HTERT RPE-1 (cell line): Measurements from ENCODE around the gene ACAP1.

Source experiments
- in situ Hi-C: fragments of 300-500 bp; cut with MboI; formaldehyde crosslinking; loops from 4 replicates; pipeline ENCODE4 v1.14.3; 2020; ENCODE audit warnings: low sequenced_read_pairs

ACAP1 gene

DNA sequence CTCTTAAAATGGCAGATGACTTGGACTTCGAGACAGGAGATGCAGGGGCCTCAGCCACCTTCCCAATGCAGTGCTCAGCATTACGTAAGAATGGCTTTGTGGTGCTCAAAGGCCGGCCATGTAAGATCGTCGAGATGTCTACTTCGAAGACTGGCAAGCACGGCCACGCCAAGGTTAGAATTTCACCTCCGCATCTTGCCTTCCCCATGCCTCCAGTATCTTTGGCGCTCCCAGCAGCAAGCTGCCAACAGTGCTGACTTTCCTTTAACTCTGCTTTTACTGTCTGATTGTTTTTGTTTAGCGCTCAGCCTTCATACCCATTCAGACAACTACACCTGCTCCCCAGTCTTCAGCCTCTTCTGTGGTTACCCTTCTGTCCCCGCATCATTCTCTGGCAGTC, 26.7 kb upstream of the ACAP1 start:
- in situ Hi-C loops = no loop called here

DNA sequence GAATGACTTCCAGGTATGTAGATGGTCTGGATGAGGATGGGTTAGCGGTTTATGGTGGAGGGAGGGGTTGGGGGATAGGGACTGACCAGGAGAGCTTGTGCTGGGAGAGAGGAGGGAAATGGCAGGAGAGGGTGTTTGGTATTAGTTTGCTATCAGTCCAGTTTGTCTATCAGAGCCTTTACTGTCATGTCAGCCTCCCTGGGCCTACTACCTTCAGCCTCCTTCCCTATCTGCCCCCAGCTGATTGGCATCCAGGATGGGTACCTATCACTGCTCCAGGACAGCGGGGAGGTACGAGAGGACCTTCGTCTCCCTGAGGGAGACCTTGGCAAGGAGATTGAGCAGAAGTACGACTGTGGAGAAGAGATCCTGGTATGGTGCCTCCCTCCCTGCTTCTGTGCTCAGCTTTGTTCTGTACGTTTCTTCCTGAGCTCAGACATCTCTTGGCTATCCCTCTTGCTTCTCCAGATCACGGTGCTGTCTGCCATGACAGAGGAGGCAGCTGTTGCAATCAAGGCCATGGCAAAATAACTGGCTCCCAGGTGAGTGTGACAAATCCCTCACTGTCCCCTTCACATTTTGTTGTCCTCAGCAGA, 25.1 kb upstream of the ACAP1 start:
- in situ Hi-C loops = no loop called here

DNA sequence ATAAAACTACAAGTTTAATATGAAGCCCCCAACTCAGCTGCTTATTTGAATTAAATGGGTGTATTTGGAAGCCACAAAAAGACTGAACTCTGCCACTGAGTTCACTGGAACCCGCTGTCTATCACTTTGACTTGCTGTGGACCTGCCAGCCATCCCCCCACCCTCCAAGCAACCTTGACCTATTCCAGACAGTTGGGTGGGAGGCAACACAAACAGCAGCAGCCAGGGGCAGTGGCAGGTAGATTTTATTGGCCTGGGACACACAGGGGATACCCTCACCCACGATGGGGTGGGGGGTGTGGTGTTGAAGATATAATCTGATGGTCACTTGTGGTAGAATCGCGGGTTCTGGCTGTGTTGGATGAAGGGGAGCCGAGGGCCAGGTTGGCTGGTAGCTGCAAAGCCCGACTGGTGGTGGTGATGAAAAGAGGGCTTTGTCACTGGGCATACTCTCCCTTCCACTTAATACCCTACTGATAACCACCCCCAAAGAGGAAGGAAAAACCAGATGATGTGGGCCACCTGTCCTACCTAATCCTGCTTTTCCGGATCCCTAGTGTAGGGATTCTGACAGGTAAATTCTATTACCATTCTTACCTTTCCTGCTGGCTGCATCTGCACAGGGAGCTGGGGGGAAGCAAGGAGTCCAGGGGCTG, 23.8 kb upstream of the ACAP1 start:
- in situ Hi-C loops = no loop called here

DNA sequence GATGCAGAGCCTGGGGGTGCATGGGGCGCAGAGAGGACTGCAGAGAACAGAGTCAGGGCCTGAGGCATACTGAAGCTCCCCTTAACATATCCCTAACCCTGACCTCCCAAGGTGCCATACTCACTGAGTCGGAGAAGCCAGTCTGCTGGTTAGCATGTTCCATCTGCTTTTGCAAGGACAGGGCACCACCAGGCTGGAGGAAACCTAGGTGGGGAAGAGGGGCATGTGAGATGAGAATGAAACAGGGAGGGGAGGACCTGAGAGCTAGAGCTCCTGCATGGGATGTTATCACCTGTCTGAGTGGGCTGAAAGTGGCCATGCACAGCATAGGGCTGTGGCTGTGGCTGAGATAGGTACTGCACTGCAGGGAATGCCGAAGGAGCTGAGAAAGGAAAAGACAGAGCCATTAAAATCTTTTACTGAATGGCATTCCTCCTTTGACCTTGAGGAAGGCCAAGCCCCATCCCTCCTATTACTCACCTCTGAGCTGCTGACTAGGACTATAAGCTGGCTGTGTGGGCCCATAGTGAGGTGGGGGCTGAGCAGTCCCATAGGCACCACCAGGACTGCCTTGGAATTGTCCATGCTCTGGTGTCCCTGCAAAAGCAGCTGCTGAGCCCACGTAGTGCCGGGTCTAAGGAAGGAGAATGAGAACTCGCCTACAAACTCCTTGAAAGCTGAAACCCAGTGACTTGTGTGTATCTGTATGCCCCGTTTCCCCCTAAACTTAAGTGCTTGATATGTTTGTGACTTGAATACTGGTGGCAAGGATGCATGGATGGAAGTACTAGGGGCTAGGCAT, 23.0 kb upstream of the ACAP1 start:
- in situ Hi-C loops = no loop called here

DNA sequence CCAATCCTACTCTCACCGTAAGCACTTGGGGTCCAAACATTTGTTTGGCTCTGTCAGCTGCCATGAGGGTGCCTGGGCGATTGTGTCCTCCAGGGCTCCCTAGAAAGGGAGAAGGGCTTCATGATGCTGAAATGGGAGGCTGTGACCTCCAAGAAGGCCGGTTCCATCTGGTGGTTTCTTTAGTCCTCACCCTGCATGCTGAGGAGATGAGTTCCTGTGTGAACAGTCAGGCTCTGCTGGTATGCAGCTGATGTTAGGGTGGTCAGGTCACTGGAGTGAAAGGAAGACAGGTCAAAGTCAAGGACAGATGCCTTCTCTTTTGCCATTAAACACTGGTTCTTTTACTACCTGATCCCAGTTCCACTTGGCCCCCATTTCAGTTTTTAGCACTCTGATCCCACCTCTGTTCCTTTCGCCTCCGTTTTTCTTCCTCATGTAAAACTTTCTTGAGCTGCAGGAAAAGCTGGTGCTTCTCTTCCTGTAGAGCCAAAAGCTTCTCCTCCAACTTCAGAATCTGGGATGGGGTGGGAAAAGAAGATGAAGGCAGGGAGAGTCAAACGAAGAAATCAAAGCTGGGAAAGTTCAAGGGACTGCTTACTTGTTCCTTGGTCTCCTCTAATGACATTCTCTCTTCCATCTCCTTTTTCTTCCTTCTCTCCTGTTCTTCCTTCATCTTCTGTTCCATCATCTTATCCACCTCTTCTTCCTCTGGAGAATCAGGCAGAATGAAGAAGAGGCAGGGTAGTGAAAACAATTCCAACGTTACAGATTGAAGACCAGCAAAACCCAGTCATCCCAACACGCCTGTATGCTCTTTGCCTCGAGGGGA, 22.2 kb upstream of the ACAP1 start:
- in situ Hi-C loops = no loop called here

DNA sequence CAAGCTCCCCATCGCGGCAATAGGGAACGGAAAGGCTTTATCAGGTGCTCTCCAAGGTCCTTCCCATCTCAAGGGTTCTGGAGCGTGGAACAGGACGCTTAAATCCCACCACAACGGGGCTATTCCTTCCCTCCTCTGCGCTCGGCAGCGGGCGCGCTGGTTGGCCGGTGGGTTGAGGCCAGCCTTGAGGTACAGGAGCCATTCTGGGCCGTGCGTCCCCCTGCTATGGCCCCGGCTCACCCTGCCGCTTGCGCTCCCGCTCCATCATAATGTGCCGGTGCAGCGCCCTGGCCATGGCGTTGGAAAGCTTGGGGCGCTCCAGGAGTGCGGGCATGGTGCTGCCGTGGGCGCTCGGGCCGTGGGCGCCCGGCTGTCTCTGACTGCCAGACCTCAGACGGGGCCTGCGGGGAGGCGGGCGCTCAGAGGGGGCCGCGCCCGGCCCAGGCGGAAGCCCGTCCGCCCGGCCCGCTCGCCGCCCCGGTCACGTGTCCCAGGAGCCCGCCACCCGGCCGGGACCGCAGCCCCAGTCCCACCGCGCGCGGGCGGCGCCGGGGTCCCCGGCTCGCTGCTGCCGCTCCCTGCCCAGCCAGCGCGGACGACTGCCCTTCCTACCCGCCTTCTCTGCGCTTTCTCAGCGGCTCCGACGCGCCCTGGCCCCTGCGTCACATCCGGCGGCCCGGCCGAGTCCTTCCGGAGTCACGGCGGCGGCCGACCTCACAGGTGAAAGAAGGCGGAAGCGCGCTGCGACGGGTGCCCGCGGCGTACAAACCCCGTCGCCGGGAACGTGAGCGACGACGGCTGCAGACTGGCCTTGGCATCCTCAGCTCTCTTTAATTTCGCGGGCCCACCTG, 21.4 kb upstream of the ACAP1 start, which contains the start of gene GPS2:
Gene GPS2 (minus strand): TSS at position 642 of the 851 bp plus-strand sequence. CDS start 308 bp downstream, at position 334.
- in situ Hi-C loops = no loop called here

DNA sequence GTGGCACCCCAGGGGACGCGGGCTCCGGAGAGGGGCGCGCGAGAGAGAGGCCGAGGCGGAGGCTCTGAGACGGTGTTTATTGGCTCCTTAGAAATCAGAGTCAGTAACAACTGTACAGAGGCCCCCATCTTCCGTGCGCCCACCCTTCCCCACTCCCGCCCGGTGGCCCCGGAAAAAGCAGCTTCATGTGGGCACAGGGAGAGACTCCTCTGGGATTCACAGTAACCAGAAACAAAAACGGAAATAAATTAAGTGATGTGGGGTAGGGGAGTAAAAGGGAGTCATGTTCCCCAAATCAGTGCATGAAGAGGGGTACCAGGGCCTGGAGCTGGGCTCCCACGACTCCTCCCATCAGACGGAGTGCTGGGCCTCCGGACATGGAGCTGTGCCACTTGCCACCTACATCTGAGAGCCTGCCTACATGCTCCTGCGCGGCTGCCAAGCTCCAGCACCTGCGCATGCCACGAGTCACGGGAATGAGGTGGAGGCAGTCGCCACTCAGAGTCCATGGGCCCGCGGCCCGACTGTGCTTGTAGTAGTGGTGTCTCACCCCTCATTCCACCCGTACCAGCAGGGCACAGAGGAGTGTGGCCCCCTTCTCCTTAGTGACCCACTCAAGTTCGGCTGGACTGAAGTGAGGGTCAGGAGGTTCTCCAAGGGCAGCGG, 20.6 kb upstream of the ACAP1 start:
- in situ Hi-C loops = no loop called here

DNA sequence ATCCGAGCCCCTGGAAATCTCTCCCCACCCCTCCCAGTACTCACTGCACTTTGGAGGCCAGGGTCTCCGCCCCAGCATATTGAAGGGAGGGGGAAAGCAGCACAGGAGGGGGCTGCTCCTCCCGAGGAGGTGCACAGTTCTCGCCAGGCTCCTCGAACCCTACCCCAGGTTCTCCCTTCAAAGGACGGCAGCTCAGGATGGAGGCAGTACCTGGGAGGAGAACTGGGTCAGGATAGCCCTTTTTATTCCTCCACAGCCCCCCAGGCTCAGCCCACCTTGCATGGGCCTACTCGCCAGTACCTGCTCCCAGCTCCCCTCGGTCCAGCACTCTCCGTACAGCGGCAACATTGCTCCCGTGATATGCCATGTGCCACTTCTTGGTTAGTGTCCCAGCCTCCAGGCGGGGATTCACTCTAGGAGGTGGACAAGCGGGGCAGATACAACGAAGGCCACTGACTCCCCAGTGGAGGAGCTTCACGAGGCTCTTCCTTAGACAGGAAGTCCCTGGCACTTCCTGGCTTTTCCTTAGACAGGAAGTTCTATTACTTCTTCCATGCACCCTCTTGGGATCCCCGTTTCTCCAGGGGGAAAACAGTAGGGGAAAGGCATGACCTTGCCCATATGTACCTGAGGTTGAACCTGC, 19.0 kb upstream of the ACAP1 start:
- in situ Hi-C loops = no loop called here

DNA sequence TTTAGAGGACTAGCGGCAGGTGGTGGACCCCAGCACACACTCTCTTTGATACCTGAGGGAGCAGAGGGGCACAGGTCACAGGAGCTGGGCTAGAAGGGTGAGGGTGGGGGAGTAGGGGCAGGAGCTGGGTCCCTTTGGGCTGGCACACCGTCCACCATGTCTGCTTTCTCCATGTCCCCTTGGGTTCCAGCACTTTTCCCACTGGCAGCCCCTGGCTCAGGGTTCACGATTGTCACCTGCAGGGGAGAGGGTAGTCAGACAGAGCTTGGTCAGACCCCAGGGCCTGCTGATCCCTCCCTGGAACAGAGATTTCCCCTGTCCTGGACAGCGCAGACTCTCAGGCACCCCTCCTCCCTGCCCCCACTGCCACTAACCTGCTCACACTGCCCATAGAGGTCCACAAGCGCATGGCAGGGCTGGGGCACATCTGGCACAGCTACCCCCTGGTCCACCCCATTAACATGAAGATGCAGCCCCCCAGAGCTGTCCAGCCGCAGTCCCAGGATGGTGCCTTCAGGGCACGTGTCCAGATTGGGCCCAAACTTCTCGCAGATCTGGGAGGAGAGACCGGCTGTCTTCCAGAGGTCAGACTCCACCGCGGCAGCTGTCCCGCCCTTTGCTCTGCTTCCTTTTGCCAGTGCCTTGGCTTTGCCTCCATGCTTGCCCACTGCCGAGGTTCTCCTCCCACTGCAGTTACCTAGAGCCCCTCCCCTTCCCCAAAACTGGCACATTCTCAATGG, 18.0 kb upstream of the ACAP1 start:
- in situ Hi-C loops = no loop called here

DNA sequence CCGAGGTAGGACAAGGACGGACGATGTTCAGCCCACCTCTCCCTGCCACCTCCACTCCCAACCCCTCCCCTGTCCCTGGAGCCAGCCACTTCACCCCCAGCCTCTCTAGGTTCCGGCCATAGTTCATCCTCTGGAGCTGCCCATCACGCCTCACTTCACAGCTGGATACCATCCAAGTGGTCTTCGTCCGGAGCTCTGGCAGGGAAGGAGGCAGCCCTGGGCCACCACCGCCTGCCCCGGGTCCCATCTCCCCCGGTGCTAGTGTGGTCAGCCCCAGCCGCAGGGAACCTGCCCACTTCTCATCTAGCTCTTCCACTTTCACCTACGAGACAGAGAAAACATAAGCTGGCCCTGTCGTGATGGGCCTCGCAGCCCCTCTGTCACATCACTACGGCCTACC, 14.9 kb upstream of the ACAP1 start:
- in situ Hi-C loops = no loop called here

DNA sequence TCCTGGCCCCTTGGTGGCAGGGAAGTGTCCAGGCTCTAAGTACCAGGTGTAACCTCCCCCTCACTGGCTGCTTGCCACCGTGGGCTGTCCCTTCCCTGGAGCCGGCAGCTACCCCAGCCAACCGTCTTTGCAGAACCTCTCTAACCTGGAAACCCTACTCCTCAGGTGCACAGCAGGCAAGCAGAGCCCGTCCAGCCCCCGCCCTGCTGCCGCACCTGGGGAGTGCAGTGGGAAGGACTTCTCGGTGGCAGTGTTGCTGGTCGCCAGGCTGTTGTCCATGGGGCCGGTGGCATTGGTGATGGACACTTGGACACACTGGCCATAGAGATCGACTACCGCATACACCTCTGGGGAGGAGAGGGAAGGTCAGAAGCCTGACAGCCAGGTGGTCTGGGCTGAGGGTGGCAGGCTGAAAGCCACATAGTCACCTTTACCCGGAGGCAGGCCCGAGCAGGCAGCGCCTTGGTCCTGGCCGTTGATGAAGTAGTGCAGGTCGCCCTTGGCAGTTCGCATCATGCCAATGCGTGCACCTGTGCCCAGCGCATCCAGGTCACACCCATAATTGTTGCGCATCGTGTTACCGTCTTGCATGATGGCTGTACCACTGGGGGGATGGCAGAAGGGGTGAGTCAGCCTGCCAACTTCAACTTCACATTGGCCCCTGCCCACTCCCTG, 13.7 kb upstream of the ACAP1 start:
- in situ Hi-C loops = no loop called here

DNA sequence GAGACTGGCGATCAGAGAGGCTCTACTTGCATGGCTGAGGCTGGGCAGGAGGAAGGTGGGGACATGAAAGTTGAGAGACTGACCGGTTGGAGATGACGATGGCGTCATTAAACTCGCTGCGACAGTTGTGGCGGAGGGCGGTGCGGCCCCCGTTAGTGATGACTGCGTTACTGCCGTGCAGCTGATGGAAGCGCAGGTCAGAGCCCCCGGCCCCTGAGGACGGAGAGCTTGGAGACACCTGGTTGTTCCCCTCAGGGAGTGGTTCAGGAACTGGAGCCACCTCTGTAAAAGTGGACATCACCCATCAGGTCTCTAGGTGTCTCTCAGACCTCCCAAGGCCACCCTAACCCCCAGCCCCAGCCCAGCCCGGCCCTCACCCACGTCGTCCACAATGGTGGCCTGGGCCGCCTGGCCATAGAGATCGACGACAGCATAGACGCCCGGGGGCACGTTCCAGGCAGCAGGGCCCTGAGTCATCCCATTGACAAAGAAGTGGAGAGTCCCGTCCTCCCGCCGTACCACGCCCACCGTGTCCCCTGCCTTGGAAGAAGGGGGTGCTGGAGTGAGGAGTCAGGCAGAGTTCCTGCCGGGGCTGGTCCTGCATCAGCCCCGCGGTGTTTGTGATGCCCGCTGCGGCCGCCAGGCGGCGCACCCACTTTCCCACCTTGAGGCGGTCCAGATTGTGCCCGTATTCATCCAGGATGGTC, 12.4 kb upstream of the ACAP1 start:
- in situ Hi-C loops = no loop called here

DNA sequence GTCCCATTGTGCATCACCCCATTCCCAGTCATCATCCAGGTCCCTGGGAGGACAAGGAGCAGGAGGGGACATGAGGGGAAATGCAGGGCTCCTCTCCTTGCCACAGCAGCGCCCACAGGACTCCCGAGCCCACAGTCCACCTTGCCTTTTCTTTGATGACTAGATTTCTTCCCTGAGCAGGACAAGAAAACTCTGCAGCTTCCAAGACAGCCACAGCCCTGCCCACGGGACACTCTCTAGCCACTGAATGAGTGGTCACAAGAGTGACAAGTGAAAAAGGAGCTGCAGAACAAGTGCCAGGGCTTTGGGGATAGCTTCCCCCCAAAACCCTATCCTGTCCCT, 11.9 kb upstream of the ACAP1 start:
- in situ Hi-C loops = no loop called here

DNA sequence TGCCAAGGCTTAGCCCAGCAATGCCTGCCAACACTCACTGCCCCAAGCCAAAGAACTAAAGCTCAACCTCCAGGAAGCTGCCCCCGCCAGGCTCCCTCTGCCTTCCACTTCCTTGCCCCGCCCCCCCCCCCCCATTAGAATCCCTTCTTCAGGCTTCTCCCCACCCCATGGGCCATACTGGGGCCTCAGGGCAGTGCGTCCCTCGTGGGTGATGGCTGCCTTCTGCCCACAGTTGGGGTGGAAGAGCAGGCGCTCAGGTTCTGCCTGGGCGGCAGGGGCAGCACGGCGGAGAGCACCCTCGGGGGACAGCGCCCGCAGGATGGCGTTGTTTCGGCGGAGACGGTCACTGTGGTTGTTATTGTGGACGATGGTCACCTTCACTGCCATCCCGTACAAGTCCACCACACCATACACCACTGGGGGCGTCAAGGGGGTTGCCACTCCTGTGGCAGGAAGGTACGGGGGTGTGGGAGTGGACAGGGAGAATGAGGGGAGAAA, 11.2 kb upstream of the ACAP1 start:
- in situ Hi-C loops = no loop called here

DNA sequence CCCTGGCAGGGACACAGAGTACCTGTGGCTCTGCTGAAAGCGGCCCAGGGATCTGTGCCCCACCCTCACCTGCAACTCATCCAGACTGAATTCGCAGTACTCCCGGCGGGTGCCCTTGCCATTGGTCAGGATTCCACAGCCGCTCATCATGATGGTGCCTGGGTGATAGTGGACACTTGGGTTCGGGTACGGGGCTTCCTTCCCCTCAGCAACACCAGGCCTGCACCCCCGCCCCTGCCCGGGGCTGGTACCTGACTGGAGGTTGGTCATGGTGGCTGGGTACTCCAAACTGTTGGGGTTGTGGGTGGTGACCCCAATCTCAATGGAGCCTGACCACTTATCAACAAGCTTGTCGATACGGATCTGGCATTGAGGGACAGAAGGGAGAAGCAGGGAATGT, 10.1 kb upstream of the ACAP1 start:
- in situ Hi-C loops = no loop called here

DNA sequence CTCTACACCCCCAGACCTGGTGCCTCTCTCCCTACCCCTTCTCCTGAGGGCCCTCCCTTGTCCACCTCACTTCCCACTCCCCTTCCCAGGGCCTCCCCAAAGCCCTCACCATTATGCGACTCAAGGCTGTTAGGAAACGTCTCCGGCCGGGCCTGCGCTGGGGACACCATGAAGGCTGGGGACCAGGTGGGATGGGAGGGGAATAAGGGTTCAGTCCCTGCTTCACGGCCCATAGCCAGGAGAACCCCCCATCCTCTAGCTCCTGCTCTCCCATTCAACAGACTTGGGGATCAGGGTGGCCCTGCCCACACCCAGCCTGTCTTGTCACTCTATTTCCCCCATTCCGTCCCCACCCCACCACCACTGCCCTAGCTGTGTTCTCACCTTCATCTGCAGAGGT, 9.3 kb upstream of the ACAP1 start:
- in situ Hi-C loops = no loop called here

DNA sequence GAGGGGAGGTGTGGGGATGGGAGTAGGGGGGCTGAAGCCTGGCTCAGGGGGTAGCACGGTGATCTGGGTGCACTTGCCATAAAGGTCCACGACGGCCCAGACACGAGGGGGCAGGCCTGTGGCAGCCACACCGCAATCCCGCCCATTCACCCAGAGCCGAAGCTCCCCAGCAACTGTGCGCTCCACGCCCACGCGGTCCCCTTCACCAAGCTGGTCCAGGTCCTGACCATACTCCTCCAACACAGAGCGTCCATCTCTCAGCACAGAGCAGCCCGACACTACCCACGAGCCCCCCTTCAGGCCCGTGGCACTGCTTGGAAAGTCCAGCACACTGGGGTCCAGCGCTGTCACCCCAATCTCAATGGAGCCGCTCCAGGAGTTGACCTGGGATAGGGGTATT, 8.8 kb upstream of the ACAP1 start:
- in situ Hi-C loops = no loop called here
